HepG2 (cell line): ENCODE data around the gene EGR4. TPM values are rescaled to one million over a fixed set of nuclear protein-coding genes. Genes with fewer than 3 reads are reported as not detected.

Experiments
- ATAC-seq: fragments of 200-7000 bp; cut with Tn5 transposase; 3 replicates; pipeline ENCODE4 v1.9.1; 2020; ENCODE audit warnings: mild to moderate bottlenecking, moderate library complexity
- Bru-seq: library from RNA; stranded (reverse); fragments of 400-500 nt; gene quantifications from one replicate; lab custom pipeline; 2021; lab: Mats Ljungman, UMichigan
- BruChase-seq, 2 experiments: library from RNA; stranded (reverse); fragments of 400-500 nt; gene quantifications; one replicate each; lab custom pipeline; 2021; lab: Mats Ljungman, UMichigan
- BruUV-seq: library from RNA; stranded (reverse); fragments of 400-500 nt; replicated peaks from 2 replicates; lab custom pipeline; 2021; lab: Mats Ljungman, UMichigan
- CTCF ChIA-PET: fragments of 300-600 bp; formaldehyde crosslinking; extraction: SDS; loops from one replicate; lab custom pipeline; 2021; ENCODE audit warnings: low total read pairs, inconsistent platforms, low intra/inter-chr PET ratio; lab: Yijun Ruan, JAX
- POLR2A ChIA-PET: fragments of 350-600 bp; sonication (Branson Sonifier 250); formaldehyde crosslinking; loops from one replicate; lab custom pipeline; 2020; ENCODE audit warnings: antibody characterized with exemption, inconsistent platforms; lab: Yijun Ruan, JAX
- DNase-seq: peaks from one replicate; pipeline ENCODE4 v3.0.0-alpha.2; 2015; ENCODE audit warnings: low spot score
- FAIRE-seq: peaks from 3 replicates; lab custom pipeline; 2011; peaks lifted over from hg19 to GRCh38; lab: Jason Lieb, UNC
- H2AFZ ChIP-seq: one replicate; pipeline ENCODE4 v1.6.1; 2011; ENCODE audit warnings: low read length, inconsistent platforms
- H3K27ac ChIP-seq: fragments of 300-600 bp; 3 replicates; pipeline ENCODE4 v1.8.0; 2011; ENCODE audit warnings: mixed run types, mild to moderate bottlenecking, mixed read lengths, low read length, inconsistent platforms; ENCODE audit not compliant: insufficient read depth; ENCODE audit errors: extremely low read length
- H3K27me3 ChIP-seq, 2 experiments: fragments of 200-600 bp in 1 of 2; 2 replicates in 1 of 2; 3 replicates in 1 of 2; pipeline versions ENCODE4 v1.6.0 to v1.8.0; 2011; ENCODE audit warnings: low read length in 2 of 2, mild to moderate bottlenecking in 2 of 2, moderate library complexity in 2 of 2, inconsistent platforms in 1 of 2; ENCODE audit not compliant: insufficient read depth in 2 of 2, control insufficient read depth in 1 of 2
- H3K36me3 ChIP-seq, 2 experiments: fragments of 200-600 bp in 1 of 2; replicated peaks in 1 of 2; 2 replicates in 1 of 2; 3 replicates in 1 of 2; pipeline versions ENCODE4 v1.5.1 to v1.8.0; 2011; ENCODE audit warnings: low read length in 2 of 2, inconsistent platforms in 1 of 2; ENCODE audit not compliant: insufficient read depth in 2 of 2, control insufficient read depth in 1 of 2
- H3K4me1 ChIP-seq: 2 replicates; pipeline ENCODE4 v1.5.1; 2012; ENCODE audit warnings: low read length, inconsistent platforms; ENCODE audit not compliant: insufficient read depth
- H3K4me2 ChIP-seq: 2 replicates; pipeline ENCODE4 v1.6.0; 2011; ENCODE audit warnings: low read depth, low read length, inconsistent platforms
- H3K4me3 ChIP-seq, 3 experiments: fragments of 200-600 bp in 1 of 3; sonication (generic), shearing (Covaris generic) in 1 of 3; replicated peaks in 1 of 3; 2 replicates each; pipeline ENCODE4 v1.5.1; 2011 to 2016; ENCODE audit warnings: low read length in 3 of 3, inconsistent platforms in 2 of 3, low read depth in 2 of 3, mild to moderate bottlenecking in 2 of 3, control low read depth in 1 of 3, mixed read lengths in 1 of 3; ENCODE audit not compliant: insufficient read depth in 1 of 3
- H3K79me2 ChIP-seq: one replicate; pipeline ENCODE4 v1.6.1; 2011; ENCODE audit warnings: low read length, inconsistent platforms; ENCODE audit not compliant: insufficient read depth
- H3K9ac ChIP-seq: 2 replicates; pipeline ENCODE4 v1.6.0; 2011; ENCODE audit warnings: mild to moderate bottlenecking, low read depth, low read length, inconsistent platforms; ENCODE audit not compliant: insufficient read depth
- H3K9me3 ChIP-seq: 2 replicates; pipeline ENCODE4 v1.5.1; 2012; ENCODE audit warnings: mild to moderate bottlenecking, low read length
- H4K20me1 ChIP-seq: 2 replicates; pipeline ENCODE4 v1.6.0; 2011; ENCODE audit warnings: inconsistent platforms, mild to moderate bottlenecking, low read length, moderate library complexity; ENCODE audit not compliant: insufficient read depth
- ATF1 ChIP-seq: IDR thresholded peaks from 2 replicates; pipeline ENCODE4 v1.6.1; 2016; ENCODE audit warnings: mild to moderate bottlenecking, control low read depth
- HIVEP1 ChIP-seq: sonication (generic); formaldehyde crosslinking; IDR thresholded peaks from 2 replicates; pipeline ENCODE4 v1.4.0; 2020; ENCODE audit warnings: mild to moderate bottlenecking, missing genetic modification reagents
- MEIS2 ChIP-seq: sonication (generic); formaldehyde crosslinking; IDR thresholded peaks from 2 replicates; pipeline ENCODE4 v1.9.0; 2021; ENCODE audit warnings: mild to moderate bottlenecking, missing genetic modification reagents
- MTA1 ChIP-seq: sonication (generic); formaldehyde crosslinking; IDR thresholded peaks from 2 replicates; pipeline ENCODE4 v1.4.0; 2020; ENCODE audit warnings: missing genetic modification reagents, mild to moderate bottlenecking, borderline replicate concordance
- SP2 ChIP-seq: sonication (generic); formaldehyde crosslinking; IDR thresholded peaks from 2 replicates; pipeline ENCODE4 v1.5.1; 2020; ENCODE audit warnings: mild to moderate bottlenecking, missing genetic modification reagents
- TOPORS ChIP-seq: sonication (generic); formaldehyde crosslinking; IDR thresholded peaks from 2 replicates; pipeline ENCODE4 v1.8.0; 2023; ENCODE audit warnings: mild to moderate bottlenecking, missing genetic modification reagents
- XRCC5 ChIP-seq: fragments of 200-400 bp; formaldehyde crosslinking; optimal IDR thresholded peaks from 2 replicates; pipeline ENCODE3; 2017; ENCODE audit warnings: mild to moderate bottlenecking, low read length
- ZFP90 ChIP-seq: sonication (generic); formaldehyde crosslinking; IDR thresholded peaks from 2 replicates; pipeline ENCODE4 v1.8.0; 2022; ENCODE audit warnings: missing genetic modification reagents, mild to moderate bottlenecking, inconsistent platforms, borderline replicate concordance
- ZNF234 ChIP-seq: sonication (generic); formaldehyde crosslinking; conservative IDR thresholded peaks from 2 replicates; pipeline ENCODE4 v1.5.1; 2020; ENCODE audit warnings: mild to moderate bottlenecking, missing genetic modification reagents
- WGBS: methylation state at CpG from one replicate; pipeline ENCODE4 v1.1.6; 2017; ENCODE audit warnings: low lambda C conversion rate; 5-methylcytosine and 5-hydroxymethylcytosine counted together
- in situ Hi-C: cut with HindIII; loops from 2 replicates; pipeline ENCODE4 v1.10.0; 2017; ENCODE audit warnings: low pct_unique_long_range_greater_than_20kb; ENCODE audit not compliant: extremely low pct_ligation_motif_present
- intact Hi-C: fragments of 100-400 bp; cut with micrococcal nuclease; formaldehyde crosslinking; loops from one replicate; pipeline ENCODE4 v1.10.0; 2022; ENCODE audit not compliant: unreplicated experiment
- long read RNA-seq, 2 experiments: library from RNA in 1 of 2; library from polyadenylated mRNA in 1 of 2; stranded (forward) in 1 of 2; unstranded in 1 of 2; transcript quantifications; one replicate each; pipeline ENCODE4 v2.0.0, GENCODE V29; 2019 to 2022
- polyA minus RNA-seq, 3 experiments: library from RNA; depleted of rRNA, polyadenylated mRNA; stranded (reverse); fragments of >200 nt; gene quantifications; 2 replicates each; pipeline ENCODE4 v1.2.3, GENCODE V29; 2011; ENCODE audit warnings: low replicate concordance in 1 of 3
- polyA plus RNA-seq, 8 experiments: library from polyadenylated mRNA; depleted of rRNA in 3 of 8; stranded (reverse) in 7 of 8; unstranded in 1 of 8; fragments of >200 nt; fragmentation: Illumina TruSeq in 4 of 8; extraction: Trizol in 4 of 8; gene quantifications; 2 replicates each; pipeline versions ENCODE4 v1.2.1 to v1.2.3, GENCODE V29; 2011 to 2016; ENCODE audit warnings: low read depth in 4 of 8, missing spikeins in 1 of 8, mixed read lengths in 1 of 8; ENCODE audit not compliant: insufficient read depth in 1 of 8
- total RNA-seq, 5 experiments: library from RNA; depleted of rRNA; stranded (reverse); fragments of >200 nt; fragmentation: Illumina TruSeq; extraction: Trizol; gene quantifications; 2 replicates each; pipeline ENCODE4 v1.2.3, GENCODE V29; 2016; ENCODE audit warnings: low read depth in 1 of 5
- TF ChIP-seq, protein P1 (sequence below): sonication (generic); formaldehyde crosslinking; IDR thresholded peaks from 2 replicates; pipeline ENCODE4 v1.4.0; 2020; ENCODE audit warnings: missing genetic modification reagents
- TF ChIP-seq, protein P2 (sequence below), 2 experiments: IDR thresholded peaks; 2 replicates each; pipeline ENCODE4 v1.6.1; 2011 to 2012; ENCODE audit warnings: low read length in 2 of 2, borderline replicate concordance in 1 of 2, low read depth in 1 of 2, mild to moderate bottlenecking in 1 of 2, moderate library complexity in 1 of 2
- TF ChIP-seq, protein P3 (sequence below): IDR thresholded peaks from 2 replicates; pipeline ENCODE4 v1.6.1; 2016; ENCODE audit warnings: missing compliant biosample characterization, missing genetic modification reagents, borderline replicate concordance

EGR4 gene
- not detected in 2 replicates for total RNA-seq (2016; rRNA removed; fragmentation: Illumina TruSeq; extraction: Trizol)
- not detected in 2 replicates for total RNA-seq (2016; cell fraction: cytosol; rRNA removed; fragmentation: Illumina TruSeq; extraction: Trizol; ENCODE audit: low read depth)
- total RNA-seq (2016; cell fraction: insoluble cytoplasmic fraction; rRNA removed; fragmentation: Illumina TruSeq; extraction: Trizol): 0.06 TPM in 1 of 2 replicates, not detected in the other
- not detected in 2 replicates for total RNA-seq (2016; cell fraction: membrane; rRNA removed; fragmentation: Illumina TruSeq; extraction: Trizol)
- not detected in 2 replicates for total RNA-seq (2016; cell fraction: nucleus; rRNA removed; fragmentation: Illumina TruSeq; extraction: Trizol)
- polyA plus RNA-seq (2011; rRNA removed): not detected in 2 replicates
- polyA plus RNA-seq (2011; cell fraction: cytosol; rRNA removed): 0.03 TPM in 1 of 2 replicates, not detected in the other
- polyA plus RNA-seq (2011; cell fraction: nucleus; rRNA removed): 0.07 TPM in 1 of 2 replicates, not detected in the other
- not detected in 2 replicates for polyA plus RNA-seq (2012)
- not detected in 2 replicates for polyA plus RNA-seq (2016; cell fraction: cytosol; fragmentation: Illumina TruSeq; extraction: Trizol; ENCODE audit: low read depth)
- not detected in 2 replicates for polyA plus RNA-seq (2016; cell fraction: insoluble cytoplasmic fraction; fragmentation: Illumina TruSeq; extraction: Trizol; ENCODE audit: low read depth)
- not detected in 2 replicates for polyA plus RNA-seq (2016; cell fraction: membrane; fragmentation: Illumina TruSeq; extraction: Trizol; ENCODE audit: low read depth)
- polyA plus RNA-seq (2016; cell fraction: nucleus; fragmentation: Illumina TruSeq; extraction: Trizol; ENCODE audit: insufficient read depth, low read depth): not detected in 2 replicates
- polyA minus RNA-seq (2011; rRNA and poly(A)+ RNA removed; ENCODE audit: low replicate concordance): not detected in 2 replicates
- polyA minus RNA-seq (2011; cell fraction: cytosol; rRNA and poly(A)+ RNA removed): not detected in 2 replicates
- 0.25 TPM in 1 of 2 replicates, not detected in the other for polyA minus RNA-seq (2011; cell fraction: nucleus; rRNA and poly(A)+ RNA removed)
- percentile 18 among the genes with signal in this experiment for Bru-seq, nascent RNA
- BruChase-seq, experiment 1, labeled RNA remaining after a 6-hour chase: not detected
- percentile 16 among the genes with signal in this experiment for BruChase-seq, experiment 2, labeled RNA remaining after a 2-hour chase
- long read RNA-seq, experiment 1: 0 reads
- long read RNA-seq, experiment 2, partial matches to known transcripts: 0 of 1 reads
- long read RNA-seq, experiment 2, other reads (novel, unspliced or antisense): 0 of 1 reads

- peaks cover 8% of the 10 kb centered on the region; the same call in 1 of the 2 replicates for H3K4me1 ChIP-seq
- ATAC-seq (peak; percentile 67), DNase-seq (peak; percentile 70), FAIRE-seq (no peak)
- peaks cover 9 to 63% of the 10 kb centered on the region in 2 experiments; a peak in 4 of 5 replicates for H3K27me3 ChIP-seq
- H3K79me2 ChIP-seq: no peaks in the 10 kb centered on the region
- H3K4me3 ChIP-seq: peak within 1 kb of the TSS; percentile 42 to 66 (median 59)
- no peaks in the 10 kb centered on the region for H3K9me3 ChIP-seq
- peak within 1 kb of the TSS; percentile 86 for H3K4me2 ChIP-seq
- ChIA-PET CTCF (no interaction called here), POLR2A (interaction anchor here (1.5 kb wide), 1 partner anchor 81 kb away, joined by 3 read pairs; no protein-coding TSS in a partner anchor)
- peaks cover 2% of the 10 kb centered on the region; the same call in 1 of the 2 replicates for H4K20me1 ChIP-seq
- no peak within 1 kb of the TSS for H3K27ac ChIP-seq
- no TSS peak for BruUV-seq
- intact Hi-C loops: no loop called here
- no peak within 1 kb of the TSS for H3K9ac ChIP-seq
- no peaks in the 10 kb centered on the region for H3K36me3 ChIP-seq
- no peak within 1 kb of the TSS for H2AFZ ChIP-seq
- in situ Hi-C loops: no loop called here
- 26% methylated on average over 4 of the region's 45 CpGs for WGBS
- TF ChIP-seq MEIS2: 0 out of 2 replicates have a peak, but pooled peaks have one; percentile 6
- 0 out of 2 replicates have a peak, but pooled peaks have one; percentile 23 for TF ChIP-seq ATF1
- TF ChIP-seq MTA1: 0 out of 2 replicates have a peak, but pooled peaks have one; percentile 31
- TF ChIP-seq, protein P1, sequence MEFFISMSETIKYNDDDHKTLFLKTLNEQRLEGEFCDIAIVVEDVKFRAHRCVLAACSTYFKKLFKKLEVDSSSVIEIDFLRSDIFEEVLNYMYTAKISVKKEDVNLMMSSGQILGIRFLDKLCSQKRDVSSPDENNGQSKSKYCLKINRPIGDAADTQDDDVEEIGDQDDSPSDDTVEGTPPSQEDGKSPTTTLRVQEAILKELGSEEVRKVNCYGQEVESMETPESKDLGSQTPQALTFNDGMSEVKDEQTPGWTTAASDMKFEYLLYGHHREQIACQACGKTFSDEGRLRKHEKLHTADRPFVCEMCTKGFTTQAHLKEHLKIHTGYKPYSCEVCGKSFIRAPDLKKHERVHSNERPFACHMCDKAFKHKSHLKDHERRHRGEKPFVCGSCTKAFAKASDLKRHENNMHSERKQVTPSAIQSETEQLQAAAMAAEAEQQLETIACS (CRISPR knock-in tag): peak; percentile 90
- TF ChIP-seq ZFP90 (CRISPR knock-in tag): no peak
- TF ChIP-seq TOPORS (CRISPR knock-in tag): no peak
- TF ChIP-seq, protein P2, sequence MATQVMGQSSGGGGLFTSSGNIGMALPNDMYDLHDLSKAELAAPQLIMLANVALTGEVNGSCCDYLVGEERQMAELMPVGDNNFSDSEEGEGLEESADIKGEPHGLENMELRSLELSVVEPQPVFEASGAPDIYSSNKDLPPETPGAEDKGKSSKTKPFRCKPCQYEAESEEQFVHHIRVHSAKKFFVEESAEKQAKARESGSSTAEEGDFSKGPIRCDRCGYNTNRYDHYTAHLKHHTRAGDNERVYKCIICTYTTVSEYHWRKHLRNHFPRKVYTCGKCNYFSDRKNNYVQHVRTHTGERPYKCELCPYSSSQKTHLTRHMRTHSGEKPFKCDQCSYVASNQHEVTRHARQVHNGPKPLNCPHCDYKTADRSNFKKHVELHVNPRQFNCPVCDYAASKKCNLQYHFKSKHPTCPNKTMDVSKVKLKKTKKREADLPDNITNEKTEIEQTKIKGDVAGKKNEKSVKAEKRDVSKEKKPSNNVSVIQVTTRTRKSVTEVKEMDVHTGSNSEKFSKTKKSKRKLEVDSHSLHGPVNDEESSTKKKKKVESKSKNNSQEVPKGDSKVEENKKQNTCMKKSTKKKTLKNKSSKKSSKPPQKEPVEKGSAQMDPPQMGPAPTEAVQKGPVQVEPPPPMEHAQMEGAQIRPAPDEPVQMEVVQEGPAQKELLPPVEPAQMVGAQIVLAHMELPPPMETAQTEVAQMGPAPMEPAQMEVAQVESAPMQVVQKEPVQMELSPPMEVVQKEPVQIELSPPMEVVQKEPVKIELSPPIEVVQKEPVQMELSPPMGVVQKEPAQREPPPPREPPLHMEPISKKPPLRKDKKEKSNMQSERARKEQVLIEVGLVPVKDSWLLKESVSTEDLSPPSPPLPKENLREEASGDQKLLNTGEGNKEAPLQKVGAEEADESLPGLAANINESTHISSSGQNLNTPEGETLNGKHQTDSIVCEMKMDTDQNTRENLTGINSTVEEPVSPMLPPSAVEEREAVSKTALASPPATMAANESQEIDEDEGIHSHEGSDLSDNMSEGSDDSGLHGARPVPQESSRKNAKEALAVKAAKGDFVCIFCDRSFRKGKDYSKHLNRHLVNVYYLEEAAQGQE (IDR thresholded peaks at IDR 0.05; ENCODE audit: borderline replicate concordance in 1 of 2, low read depth in 1 of 2, low read length in 2 of 2): peak in 1 of 2 experiments; percentile 40; a peak in 2 of 4 replicates
- no peak for TF ChIP-seq ZNF234
- TF ChIP-seq, protein P3, sequence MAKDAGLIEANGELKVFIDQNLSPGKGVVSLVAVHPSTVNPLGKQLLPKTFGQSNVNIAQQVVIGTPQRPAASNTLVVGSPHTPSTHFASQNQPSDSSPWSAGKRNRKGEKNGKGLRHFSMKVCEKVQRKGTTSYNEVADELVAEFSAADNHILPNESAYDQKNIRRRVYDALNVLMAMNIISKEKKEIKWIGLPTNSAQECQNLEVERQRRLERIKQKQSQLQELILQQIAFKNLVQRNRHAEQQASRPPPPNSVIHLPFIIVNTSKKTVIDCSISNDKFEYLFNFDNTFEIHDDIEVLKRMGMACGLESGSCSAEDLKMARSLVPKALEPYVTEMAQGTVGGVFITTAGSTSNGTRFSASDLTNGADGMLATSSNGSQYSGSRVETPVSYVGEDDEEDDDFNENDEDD (CRISPR knock-in tag): 0 out of 2 replicates have a peak, but pooled peaks have one; percentile 16
- no peak for TF ChIP-seq SP2 (CRISPR knock-in tag)
- peak; percentile 41 for TF ChIP-seq XRCC5
- peak; percentile 99 for TF ChIP-seq HIVEP1 (CRISPR knock-in tag)
These were observed at the start of gene EGR4 for GRCh38 chr2:73293534-73294171. Gene EGR4, minus strand, starts transcription at chr2:73293548. Its CDS starts 231 bp downstream, at chr2:73293317.
